Left hindlimb (tissue), 1 donor: Measurements from ENCODE around the gene TTLL7.
"Not testable (repeated sequence)": the region's sequence is repeated elsewhere in the genome, so short reads cannot be mapped to it uniquely, and the experiment has no call there.

ENCODE experiments used
- DNase-seq: peaks from one replicate; pipeline ENCODE4 v3.0.0-alpha.2; 2018

Gene TTLL7

GRCh38 chr1:83996191-83996590 lies 2.7 kb downstream of the TTLL7 start:
- DNase-seq = no peak

- no peak for DNase-seq
Observed at GRCh38 chr1:83995649-83996048, 3.3 kb downstream of the TTLL7 start.

- no peak for DNase-seq
Observed at GRCh38 chr1:83994111-83994510, 4.8 kb downstream of the TTLL7 start.

GRCh38 chr1:83990734-83991133 lies 8.2 kb downstream of the TTLL7 start:
- no peak for DNase-seq

GRCh38 chr1:83985048-83985447 lies 13.9 kb downstream of the TTLL7 start:
- DNase-seq = no peak

GRCh38 chr1:83983918-83984317 lies 15.0 kb downstream of the TTLL7 start:
- not testable (repeated sequence) for DNase-seq

GRCh38 chr1:83978056-83978455 lies 20.9 kb downstream of the TTLL7 start:
- no peak for DNase-seq

GRCh38 chr1:83976920-83977319 lies 22.0 kb downstream of the TTLL7 start:
- no peak for DNase-seq

- no peak for DNase-seq
Observed at GRCh38 chr1:83970802-83971201, 28.1 kb downstream of the TTLL7 start.

- DNase-seq = no peak
Observed at GRCh38 chr1:83970114-83970513, 28.8 kb downstream of the TTLL7 start.

- no peak for DNase-seq
Observed at GRCh38 chr1:83967336-83967735, 31.6 kb downstream of the TTLL7 start.

GRCh38 chr1:83964153-83964552 lies 34.8 kb downstream of the TTLL7 start:
- DNase-seq = no peak

GRCh38 chr1:83961571-83962295 lies 37.2 kb downstream of the TTLL7 start:
- DNase-seq = no peak

GRCh38 chr1:83960669-83961277 lies 38.2 kb downstream of the TTLL7 start:
- DNase-seq = no peak

GRCh38 chr1:83959824-83960498 lies 39.0 kb downstream of the TTLL7 start:
- no peak for DNase-seq

GRCh38 chr1:83958704-83959103 lies 40.2 kb downstream of the TTLL7 start:
- no peak for DNase-seq

- no peak for DNase-seq
Observed at GRCh38 chr1:83954166-83954823, 44.6 kb downstream of the TTLL7 start.

- no peak for DNase-seq
Observed at GRCh38 chr1:83950106-83950661, 48.7 kb downstream of the TTLL7 start.

GRCh38 chr1:83942914-83943313 lies 56.0 kb downstream of the TTLL7 start:
- no peak for DNase-seq

GRCh38 chr1:83934550-83934949 lies 64.4 kb downstream of the TTLL7 start:
- no peak for DNase-seq

- no peak for DNase-seq
Observed at GRCh38 chr1:83932693-83933092, 66.2 kb downstream of the TTLL7 start.

- DNase-seq = no peak
Observed at GRCh38 chr1:83932281-83932680, 66.7 kb downstream of the TTLL7 start.

GRCh38 chr1:83931658-83932253 lies 67.2 kb downstream of the TTLL7 start:
- no peak for DNase-seq
